PC-9 (cell line): Measurements from ENCODE around the gene MLF2.

Experiments
- CTCF ChIP-seq: fragments of 200-600 bp; sonication (generic); conservative IDR thresholded peaks from 2 replicates; pipeline ENCODE4 v1.6.1; 2017; ENCODE audit warnings: mixed run types, antibody characterized with exemption, mild to moderate bottlenecking, moderate library complexity
- EZH2 ChIP-seq: fragments of 200-600 bp; sonication (generic); IDR thresholded peaks from 2 replicates; pipeline ENCODE4 v1.8.0; 2017; ENCODE audit warnings: antibody characterized with exemption, low read depth

GRCh38 chr12:6773590-6774351, 20.8 kb upstream of the MLF2 start:
- no peak for TF ChIP-seq CTCF
- TF ChIP-seq EZH2 = no peak
